IPS-NIHi11 (cell line): Measurements from ENCODE around the gene ADAMTS17.
A peak's percentile ranks its signal among the peaks of the same experiment; 100 is the strongest.

ENCODE experiments used
- DNase-seq: peaks from one replicate; pipeline ENCODE4 v3.0.0; 2012; ENCODE audit warnings: mixed read lengths, low spot score

ADAMTS17 gene

DNA sequence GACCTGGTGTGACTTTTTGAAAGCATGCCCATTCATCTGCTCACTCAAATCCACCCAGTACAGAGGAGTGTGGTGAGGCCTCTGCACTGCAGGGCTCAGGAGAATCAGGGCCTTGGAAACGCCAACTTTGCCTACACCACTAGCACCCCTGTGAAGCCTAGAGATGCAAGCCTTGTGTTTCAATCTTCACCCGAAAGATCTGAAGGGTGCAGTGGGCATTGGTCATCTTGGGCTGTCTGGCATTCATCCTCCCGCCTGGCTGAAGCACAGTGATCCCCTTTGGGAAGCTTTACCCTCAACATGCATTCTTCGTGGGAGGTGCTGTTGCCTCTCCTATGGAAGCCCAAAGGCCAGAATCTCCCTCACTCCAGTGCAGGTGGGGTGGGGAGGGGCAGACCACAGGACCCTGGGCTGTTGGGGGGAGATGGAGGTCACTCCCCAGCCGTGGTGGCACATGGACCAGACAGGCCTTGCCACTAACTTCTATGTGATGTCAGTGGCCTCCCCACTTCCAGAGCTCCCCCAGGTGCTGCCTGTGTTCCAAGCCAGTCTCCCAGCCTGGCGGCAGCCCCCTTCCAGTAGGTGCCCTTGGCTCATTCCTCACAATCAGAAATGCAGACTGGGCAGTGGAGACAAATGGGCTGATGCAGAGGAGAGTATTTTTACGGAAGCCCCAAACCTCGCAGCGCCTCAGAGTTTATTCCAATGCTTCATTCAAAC, 92.5 kb downstream of the ADAMTS17 start:
- DNase-seq: no peak

DNA sequence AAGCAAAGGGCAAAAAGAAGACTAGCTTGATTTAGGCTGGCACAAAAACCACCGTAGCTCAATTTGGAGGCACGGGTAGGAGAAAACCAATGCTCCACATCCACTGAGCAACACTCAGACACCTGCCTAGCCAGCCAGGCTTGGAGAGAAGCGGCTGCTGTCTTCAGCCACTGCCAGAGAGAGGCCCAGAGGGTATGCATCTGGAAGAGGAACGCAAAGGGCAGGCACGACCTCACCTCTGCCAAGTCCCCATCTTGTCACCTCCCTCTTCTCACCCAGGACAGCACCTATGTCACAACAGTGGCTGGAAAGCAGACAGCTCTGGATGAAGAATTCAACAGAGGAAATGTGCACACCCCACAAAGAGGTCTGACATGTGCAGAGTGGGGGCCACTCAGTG, 93.5 kb downstream of the ADAMTS17 start:
- no peak for DNase-seq

DNA sequence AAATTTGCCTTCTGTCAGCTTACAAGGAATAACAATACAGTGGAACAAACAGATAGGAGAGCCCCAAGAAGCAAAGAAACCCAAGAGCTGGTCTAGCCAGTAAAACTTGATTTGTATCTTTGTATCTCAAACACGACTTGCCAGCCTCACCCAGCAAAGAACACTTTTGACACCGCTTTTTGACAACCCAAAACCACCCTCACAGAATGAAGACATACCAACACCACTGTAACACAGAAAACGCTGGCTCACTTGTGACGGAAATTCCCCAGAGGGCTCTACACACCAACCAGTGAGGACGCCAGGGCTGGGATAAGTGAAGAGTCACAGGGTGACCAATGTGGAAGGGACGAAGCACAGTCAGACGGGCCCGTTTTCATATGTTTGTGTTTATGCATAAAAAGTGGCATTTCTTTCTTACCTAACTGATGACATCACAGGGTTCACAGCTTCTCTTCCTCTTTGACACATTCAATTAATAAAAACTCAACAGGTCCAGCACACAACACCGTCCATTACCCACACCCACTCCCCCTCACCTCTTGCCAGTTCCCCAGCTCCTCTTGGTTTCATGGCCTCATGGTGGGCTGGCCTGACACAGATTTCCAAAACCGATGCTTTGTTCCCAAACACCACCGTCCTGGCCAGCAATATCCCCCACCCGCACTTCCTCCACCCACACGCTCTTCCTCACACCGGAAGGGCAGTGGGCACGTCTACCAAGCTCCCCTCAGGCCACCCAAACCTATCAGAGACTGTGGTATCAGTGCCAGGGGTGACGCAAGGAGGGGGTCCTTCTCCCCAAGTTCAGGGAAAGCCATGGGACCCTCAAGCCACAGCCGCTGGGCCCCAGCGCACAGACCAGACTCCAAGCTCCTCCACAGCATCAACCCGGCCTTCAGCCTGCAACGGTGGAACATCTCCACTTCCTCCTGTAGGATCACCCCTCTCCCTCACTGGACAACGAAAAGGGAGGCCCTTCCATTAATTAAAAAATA, 94.2 kb downstream of the ADAMTS17 start:
- DNase-seq: no peak

DNA sequence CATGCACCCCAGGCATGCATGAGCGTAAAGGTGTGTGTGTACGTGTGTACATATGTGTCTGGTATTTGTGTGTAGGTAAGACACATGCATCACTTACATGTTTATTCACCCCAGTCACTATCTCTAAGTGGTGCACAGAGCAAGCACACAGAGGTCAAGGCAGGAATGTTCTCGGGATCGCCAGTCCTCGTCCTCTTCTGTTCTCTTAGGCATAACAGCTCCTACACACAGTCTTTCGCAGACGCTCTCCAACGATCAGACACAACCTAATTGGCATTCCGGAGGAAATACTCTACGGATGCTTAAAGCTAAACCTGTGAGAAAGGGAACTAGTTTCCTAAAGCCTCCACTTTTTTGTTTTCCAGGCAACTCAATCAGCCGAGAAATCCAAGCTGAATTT, 95.9 kb downstream of the ADAMTS17 start:
- DNase-seq: no peak

DNA sequence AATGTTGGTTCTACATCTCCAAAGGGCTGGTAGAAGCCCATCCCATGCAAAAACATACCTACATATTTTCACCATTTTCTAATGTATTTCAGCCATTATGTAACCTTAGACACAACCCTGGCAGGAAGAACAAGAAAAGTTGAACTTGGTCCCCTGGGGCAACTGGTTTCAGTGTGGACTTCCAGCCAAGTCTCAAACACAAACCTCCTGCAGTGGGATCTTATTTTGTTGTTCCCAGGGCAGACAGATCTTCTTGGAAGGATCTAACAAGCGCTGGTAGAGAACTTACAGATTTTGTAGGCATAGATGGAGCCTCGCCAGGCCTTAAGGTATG, 96.3 kb downstream of the ADAMTS17 start:
- no peak for DNase-seq

DNA sequence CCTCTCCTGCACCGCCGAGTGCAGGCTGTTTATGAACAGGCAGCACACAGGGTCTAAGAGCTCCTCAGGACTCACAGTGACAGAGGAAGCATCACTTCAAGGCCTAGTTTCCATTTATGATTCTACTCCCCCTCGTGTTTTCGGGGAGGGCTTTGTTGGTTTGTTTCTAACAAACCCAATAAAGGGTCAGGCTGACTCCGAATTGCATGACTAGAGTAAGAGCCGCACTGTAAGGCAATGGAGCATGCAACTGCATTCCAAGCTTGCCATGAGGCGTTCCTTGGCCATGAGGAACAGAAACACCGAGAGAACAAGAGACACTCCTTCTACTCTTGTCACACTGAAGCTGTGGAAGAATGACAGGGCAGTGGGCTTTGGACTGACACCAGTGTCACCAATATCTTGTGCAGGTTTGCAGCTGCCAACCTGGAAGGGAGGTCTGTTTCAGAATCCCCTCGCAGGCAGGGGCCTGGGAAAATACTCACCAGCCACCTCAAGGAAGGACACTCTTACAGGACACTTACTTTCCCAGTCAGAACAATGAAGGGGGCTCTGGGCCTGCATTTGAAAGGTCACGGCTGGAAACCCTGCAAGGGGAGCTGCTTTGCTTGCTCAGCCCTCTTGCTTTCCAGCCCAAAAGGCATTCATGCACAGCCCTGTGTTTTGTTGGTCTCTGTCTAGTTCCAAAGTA, 96.8 kb downstream of the ADAMTS17 start:
- peak; percentile 26 for DNase-seq

DNA sequence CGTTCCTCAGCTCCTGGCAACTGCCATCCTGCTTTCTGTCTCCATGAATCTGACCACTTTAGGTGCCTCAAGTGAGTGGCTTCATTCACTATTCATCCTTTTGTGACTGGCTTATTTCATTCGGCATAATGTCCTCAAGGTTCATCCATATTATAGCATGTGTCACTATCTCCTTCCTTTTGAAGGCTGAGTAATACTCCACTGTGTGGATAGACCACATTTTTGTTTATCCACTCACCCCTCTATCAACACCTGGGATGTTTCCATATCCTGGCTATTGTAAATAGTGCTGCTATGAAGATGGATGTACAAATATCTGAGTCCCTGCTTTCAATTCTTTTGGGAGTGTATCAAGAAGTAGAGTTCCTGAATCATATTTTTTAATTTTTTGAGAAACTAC, 98.8 kb downstream of the ADAMTS17 start:
- no peak for DNase-seq

DNA sequence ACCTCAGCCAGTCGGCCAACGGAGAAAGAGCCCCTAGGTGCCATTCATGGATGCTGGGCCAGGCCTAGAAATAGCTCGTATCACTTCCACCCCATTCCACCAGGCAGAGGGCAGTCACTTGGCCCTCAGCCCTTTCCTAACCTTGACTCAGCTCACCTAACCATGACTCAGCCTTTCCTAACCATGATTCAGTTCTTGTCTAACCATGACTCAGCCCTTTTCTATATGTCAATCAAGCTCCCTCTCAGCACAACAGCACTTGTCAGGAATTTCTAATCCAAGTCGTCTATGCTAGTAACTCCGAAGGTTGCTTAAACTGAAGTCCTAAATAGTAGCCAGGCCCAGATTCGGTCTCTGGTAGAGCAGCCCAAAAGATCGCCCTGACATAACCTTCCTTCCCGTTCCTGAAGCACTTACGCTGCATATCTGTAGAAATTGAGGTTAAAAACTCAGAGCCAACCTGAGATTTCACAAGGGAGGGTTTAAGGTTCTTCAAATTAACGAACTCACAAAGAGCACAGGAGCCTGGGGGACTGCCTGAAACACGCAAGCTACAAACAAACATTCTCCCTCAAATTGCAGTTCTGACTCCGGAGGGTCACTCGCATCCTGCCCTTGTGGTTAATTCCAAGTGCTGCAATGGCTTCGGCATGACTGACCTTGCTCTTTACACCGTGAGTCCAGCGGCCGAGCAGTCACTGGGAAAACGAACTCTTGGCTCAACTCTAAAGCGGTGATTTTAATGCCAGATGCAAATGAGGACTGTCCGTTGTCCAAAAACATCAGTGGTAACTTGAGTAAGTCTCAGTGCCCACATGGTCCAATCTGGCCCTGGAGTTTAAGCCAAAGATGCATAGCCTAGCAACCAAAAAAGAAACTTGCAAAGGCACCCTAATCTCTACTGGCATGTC, 99.9 kb downstream of the ADAMTS17 start:
- DNase-seq: peak; percentile 61

DNA sequence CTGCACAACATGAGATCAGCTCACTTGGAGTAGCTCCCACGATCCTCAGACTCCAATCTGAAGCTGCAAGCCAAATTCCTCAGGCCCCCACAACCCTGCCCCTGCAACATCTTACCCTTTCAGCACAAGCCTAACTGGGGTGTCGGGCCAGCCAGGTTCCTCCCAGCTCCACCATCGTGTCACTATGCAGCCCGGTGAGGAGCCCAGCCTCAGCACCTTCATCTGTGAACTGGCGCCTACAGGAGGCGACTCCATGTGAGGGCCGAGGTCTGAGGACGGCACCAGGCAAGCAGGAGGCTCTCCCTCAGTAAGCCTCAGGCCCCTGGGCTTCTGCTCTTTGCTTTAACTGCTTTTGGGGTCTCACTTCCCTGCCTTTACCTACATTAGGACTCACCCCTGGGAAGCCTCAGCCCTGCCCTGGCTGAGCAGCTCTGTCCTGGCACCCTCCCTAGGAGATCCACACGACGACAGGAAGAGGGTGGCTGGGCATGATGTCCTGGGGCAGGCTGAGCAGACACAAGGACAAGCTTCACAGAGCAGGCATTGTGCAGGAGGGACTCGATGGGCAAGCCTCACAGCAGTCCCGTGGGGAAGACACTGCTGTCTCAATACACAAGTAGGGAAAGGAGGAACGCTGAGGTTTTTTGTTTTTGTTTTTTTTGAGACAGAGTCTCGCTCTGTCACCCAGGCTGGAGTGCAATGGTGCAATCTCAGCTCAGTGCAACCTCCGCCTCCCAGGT, 104.6 kb downstream of the ADAMTS17 start:
- DNase-seq: no peak

DNA sequence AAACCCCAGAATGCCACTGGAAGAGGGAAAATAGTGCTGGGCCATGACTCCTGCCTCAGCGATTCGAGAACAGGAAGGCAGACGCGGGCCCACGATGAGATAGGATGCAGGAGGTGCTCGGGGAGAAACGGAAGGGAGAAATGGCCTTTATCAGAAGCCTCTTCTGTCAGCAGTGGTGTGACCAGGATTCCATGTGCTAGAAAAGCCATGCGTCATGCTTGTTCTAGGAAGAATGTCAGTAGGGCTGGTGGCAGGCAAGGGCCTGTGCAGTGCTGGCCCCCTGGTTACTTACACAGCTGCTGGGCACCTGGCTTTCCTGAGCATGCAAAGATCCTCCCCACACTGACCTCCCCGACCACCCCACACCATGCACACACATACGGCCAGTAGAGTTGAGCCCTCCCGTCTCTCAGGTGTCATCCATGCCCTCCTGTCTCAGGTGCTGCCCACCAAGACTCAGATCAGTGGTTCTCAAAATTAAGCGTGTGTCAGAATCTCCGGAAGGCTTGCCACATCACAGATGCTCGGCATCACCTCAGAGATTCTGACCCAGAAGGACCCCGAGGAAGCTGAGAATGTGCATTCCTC, 106.7 kb downstream of the ADAMTS17 start:
- no peak for DNase-seq

DNA sequence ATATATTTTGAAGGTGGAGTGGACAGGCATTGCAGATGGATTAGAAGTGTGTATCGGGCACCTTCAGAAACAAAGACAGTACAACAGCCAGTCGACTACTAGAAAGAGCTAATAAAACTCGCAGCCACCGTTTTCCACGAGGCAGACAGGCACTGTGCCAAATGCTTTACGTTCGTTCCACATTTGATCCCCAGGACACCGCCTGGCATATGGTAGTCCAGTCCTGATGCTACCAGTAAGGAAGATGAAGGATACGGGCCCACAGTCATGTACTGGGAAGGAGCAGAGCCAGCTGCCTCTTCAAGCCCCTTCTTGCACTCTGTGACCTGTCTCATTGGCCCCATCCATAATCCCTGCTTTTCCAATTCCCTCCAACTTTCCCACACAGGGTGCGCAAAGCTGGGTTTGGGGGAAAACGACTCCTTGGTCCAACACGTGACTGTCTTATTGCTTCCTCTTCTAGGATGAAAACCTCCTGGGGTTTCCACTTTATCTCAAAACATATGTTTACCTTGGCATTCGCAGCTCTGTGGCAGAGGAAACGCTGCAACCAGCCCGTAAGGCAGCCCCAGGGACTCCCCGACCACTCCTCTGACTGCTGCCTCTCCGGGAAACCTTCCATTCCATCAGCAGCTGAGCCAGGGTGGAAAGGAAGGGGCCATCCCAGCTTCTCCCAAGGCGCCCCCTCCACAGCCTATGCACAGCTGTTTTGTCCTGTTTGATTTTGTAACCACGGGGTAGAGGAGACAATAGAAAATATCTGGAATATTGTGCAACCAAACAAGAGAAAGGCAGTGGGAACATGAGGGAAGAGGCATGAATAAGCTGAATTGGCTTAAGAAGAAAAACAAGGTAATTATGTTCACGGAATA, 107.4 kb downstream of the ADAMTS17 start:
- no peak for DNase-seq

DNA sequence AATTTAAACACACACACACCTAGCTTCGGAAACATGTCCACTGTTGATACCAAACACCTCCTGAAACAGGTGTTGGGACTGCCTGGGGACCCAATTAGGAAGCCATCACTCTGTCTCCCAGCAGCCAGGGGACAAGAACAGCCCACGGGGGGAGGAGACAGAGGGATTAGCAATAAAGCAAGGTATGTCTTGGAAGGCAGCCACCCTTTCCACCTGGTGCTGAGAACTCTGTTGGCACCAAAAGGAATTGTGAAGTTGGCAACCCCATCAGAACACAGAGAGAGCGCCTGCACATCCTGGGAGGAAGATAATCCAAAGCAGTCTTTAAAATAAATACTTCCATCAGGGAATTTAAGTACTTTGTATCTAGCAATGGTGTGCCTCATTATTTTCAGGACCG, 111.0 kb downstream of the ADAMTS17 start:
- DNase-seq: no peak

DNA sequence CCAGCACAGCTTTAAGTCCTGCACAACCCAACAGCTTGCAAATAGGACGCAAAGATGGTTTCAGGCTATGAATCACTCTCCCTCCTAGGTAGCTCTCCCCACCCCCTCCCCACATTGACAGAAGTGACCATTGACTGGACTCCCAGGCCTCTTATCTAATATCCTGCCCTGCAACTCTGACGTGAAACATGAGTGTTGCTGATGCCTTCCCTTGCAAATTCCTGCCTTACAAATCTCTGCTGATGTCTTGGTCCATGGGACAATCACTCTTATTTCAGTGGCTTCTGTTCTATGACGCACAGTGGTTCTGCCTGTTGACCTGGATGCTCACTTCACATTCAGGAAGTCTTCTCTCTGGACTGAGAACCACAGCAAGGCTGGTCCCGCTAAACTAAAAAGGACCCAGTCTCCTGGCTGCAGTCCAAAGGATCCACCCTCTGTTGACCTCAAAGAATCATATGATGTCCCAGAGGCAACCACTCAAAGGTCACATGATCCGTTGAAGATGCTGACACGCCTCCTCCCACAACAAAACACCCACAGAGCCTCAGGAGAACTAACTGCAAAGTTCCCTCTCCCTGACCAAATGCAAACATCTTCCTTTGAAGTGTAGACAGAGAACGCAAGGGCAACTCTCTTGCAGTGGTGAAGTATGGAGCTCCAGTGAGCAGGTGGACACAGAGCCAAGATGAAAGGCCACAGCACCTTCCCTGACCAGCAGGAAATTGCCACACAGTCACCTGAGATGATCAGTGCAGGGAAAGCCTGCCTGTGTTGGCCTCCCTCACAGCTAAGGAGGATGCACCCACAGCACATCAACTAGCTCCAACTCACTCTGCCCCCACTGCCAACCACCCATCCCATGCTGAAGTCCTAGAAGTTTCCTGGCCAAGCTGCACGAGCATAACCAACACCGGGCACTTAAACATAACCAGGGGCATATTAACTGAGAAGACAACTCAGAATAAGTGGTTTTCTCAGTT, 112.3 kb downstream of the ADAMTS17 start:
- no peak for DNase-seq

DNA sequence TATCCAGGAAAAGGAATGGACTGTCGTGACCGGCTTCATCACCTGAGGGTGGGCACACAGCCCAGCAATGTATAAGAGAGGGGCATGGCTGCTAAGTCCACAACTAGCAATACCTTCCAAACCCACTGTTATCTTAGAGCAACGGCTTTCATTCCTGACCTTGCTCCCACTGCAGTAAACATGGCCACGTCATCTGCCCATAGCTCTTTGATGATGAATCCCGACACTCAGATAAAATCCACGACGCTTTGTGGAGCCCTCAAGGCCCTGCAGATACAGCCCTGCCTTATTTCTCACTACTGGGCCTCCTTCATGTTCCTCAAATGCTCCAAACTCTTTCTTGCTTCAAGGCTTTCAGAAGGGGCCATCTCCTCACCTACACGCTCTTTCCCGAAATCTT, 114.0 kb downstream of the ADAMTS17 start:
- DNase-seq: no peak

DNA sequence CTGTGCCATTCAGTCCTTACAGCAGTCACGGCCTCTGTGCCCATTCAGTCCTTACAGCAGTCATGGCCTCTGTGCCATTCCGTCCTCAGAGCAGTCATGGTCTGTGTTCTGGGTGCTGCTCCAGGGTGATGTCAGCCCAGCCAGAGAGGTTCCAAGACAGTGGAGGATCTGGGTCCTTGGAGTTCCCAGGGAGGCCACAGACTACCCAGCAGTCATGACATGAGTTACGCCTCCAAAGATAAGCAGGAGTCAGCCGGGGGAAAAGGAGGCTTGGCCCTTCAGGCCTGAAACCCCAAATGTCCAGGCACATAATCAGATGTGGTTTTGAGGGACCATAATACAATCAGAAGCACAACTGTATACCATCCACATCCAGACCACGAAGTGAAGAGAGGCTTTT, 115.7 kb downstream of the ADAMTS17 start:
- no peak for DNase-seq

DNA sequence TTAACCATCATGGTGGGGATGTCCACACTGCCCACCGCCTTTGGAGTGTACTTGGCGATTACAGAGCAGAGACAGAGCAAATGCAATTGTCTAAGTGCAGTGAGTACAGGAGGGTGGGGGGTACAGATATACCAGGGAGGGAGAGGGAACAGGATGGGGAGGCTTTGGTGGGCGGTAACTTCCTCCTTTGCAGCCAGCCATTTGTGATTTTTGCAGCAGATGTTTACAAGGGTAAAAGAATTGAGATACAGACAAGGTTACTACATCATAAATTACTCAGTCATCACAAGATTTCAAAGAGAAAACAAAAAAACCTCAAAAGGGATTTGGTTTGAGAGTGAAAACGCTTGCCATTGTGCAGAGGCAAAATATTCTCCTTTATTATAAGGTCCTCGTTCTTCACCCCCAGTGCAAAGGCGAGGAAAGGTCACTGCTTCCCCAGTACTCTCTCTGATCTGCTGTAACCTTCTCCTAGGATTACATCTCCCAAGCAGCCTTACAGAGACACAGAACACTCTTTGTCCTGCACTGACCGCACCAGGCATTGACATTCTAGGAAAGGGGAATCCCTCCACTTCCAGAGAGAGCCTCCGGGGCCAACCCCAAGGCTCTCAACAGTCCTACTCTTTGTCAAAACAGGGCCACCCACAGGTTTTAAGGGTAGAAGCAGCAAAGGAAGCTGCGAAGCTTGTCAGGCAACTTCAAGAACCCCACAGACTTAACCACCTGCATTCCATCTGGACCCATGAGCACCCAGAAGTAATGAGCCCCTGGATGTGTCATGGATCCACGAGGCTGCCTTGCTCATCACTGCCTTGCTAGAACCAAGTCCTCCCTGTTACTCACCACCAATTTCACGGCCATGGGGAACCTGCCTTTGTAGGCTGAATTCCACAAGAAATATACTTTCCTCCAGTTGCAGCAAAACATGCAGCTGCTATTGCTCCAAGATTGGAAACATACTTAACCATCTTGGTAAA, 117.3 kb downstream of the ADAMTS17 start:
- DNase-seq: no peak

DNA sequence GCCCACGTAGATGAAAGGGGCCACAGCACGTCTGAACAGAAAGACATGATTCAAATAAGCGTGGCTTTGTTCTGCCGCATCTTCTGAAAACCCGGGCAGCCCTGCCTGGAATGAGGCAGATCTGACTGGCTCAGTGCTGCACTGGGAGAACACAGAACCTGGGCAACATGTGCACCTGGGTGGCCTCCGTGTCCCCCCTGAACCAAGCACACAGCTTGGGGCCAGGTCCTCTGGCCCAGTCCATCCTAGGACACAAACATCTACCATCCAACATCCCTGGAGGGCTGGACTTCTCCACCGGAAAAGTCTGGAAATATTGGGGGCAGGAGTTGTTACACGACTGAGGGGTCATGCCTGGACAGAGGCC, 119.4 kb downstream of the ADAMTS17 start:
- DNase-seq: no peak
